IMR-90 (cell line): ENCODE data around the gene CAPN8.

Experiments used
- BHLHE40 ChIP-seq: fragments of 150-350 bp; IDR thresholded peaks from 2 replicates; pipeline ENCODE4 v1.6.1; 2016; ENCODE audit warnings: mild to moderate bottlenecking, low read depth, low read length
- CEBPB ChIP-seq: IDR thresholded peaks from 2 replicates; pipeline ENCODE4 v1.6.1; 2012; ENCODE audit warnings: low read depth, low read length, improper control_type of control experiment
- FOS ChIP-seq: fragments of 150-350 bp; IDR thresholded peaks from 2 replicates; pipeline ENCODE4 v1.6.1; 2016; ENCODE audit warnings: low read depth, low read length
- MAFK ChIP-seq: IDR thresholded peaks from 2 replicates; pipeline ENCODE4 v1.6.1; 2012; ENCODE audit warnings: low read depth, low read length, improper control_type of control experiment
- NFE2L2 ChIP-seq: fragments of 150-350 bp; IDR thresholded peaks from 2 replicates; pipeline ENCODE4 v1.6.1; 2016; ENCODE audit warnings: low read depth, mild to moderate bottlenecking, low read length
- POLR2A ChIP-seq: IDR thresholded peaks from 2 replicates; pipeline ENCODE4 v1.6.1; 2012; ENCODE audit warnings: mild to moderate bottlenecking, low read depth, low read length
- RAD21 ChIP-seq: IDR thresholded peaks from 2 replicates; pipeline ENCODE4 v1.6.1; 2012; ENCODE audit warnings: low read length, improper control_type of control experiment
- RFX5 ChIP-seq: IDR thresholded peaks from 2 replicates; pipeline ENCODE4 v1.8.0; 2012; ENCODE audit warnings: low read depth, mild to moderate bottlenecking, low read length, moderate library complexity
- SMC3 ChIP-seq: fragments of 150-350 bp; IDR thresholded peaks from 2 replicates; pipeline ENCODE4 v1.6.1; 2016; ENCODE audit warnings: low read depth, mild to moderate bottlenecking, antibody characterized with exemption, low read length, moderate library complexity
- TF ChIP-seq, protein P1 (sequence below): conservative IDR thresholded peaks from 2 replicates; pipeline ENCODE4 v1.5.1; 2012; ENCODE audit warnings: mild to moderate bottlenecking, low read depth, low read length, improper control_type of control experiment
- TF ChIP-seq, protein P2 (sequence below): fragments of 150-350 bp; IDR thresholded peaks from 2 replicates; pipeline ENCODE4 v1.6.1; 2016; ENCODE audit warnings: low read depth, mild to moderate bottlenecking, low read length, moderate library complexity, borderline replicate concordance

DNA sequence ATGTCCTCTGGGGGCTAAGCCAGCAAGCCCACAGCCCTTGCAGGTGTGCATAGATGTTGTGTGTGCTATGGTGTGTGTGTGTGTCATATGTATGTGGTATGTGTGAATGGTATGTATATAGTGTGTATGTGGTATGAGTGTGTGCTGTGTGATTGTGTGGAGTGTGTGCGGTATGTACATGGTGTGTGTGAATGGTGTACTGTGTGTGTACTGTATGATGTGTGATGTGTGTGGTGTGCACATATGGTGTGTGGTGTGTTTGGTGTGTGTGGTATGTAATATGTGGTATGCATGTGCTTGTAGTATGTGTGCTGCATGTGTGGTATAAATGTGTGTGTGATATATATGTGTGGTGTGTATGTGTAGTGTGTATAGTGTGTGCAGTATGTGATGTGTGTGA lies 107.0 kb downstream of the CAPN8 start:
- TF ChIP-seq RAD21 = no peak
- TF ChIP-seq, protein P1, sequence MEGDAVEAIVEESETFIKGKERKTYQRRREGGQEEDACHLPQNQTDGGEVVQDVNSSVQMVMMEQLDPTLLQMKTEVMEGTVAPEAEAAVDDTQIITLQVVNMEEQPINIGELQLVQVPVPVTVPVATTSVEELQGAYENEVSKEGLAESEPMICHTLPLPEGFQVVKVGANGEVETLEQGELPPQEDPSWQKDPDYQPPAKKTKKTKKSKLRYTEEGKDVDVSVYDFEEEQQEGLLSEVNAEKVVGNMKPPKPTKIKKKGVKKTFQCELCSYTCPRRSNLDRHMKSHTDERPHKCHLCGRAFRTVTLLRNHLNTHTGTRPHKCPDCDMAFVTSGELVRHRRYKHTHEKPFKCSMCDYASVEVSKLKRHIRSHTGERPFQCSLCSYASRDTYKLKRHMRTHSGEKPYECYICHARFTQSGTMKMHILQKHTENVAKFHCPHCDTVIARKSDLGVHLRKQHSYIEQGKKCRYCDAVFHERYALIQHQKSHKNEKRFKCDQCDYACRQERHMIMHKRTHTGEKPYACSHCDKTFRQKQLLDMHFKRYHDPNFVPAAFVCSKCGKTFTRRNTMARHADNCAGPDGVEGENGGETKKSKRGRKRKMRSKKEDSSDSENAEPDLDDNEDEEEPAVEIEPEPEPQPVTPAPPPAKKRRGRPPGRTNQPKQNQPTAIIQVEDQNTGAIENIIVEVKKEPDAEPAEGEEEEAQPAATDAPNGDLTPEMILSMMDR = no peak
- no peak for TF ChIP-seq POLR2A
- TF ChIP-seq MAFK = no peak
- TF ChIP-seq SMC3 = no peak
- no peak for TF ChIP-seq CEBPB
- no peak for TF ChIP-seq BHLHE40
- no peak for TF ChIP-seq RFX5
- TF ChIP-seq NFE2L2 = no peak
- no peak for TF ChIP-seq FOS
- TF ChIP-seq, protein P2, sequence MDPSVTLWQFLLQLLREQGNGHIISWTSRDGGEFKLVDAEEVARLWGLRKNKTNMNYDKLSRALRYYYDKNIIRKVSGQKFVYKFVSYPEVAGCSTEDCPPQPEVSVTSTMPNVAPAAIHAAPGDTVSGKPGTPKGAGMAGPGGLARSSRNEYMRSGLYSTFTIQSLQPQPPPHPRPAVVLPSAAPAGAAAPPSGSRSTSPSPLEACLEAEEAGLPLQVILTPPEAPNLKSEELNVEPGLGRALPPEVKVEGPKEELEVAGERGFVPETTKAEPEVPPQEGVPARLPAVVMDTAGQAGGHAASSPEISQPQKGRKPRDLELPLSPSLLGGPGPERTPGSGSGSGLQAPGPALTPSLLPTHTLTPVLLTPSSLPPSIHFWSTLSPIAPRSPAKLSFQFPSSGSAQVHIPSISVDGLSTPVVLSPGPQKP = no peak
